HepG2 (cell line): ENCODE data around the gene THSD4. TPM values are rescaled to one million over a fixed set of nuclear protein-coding genes. Genes with fewer than 3 reads are reported as not detected.

Experiments
- ATAC-seq: fragments of 200-7000 bp; cut with Tn5 transposase; 3 replicates; pipeline ENCODE4 v1.9.1; 2020; ENCODE audit warnings: mild to moderate bottlenecking, moderate library complexity
- BruUV-seq: library from RNA; stranded (reverse); fragments of 400-500 nt; replicated peaks from 2 replicates; lab custom pipeline; 2021; lab: Mats Ljungman, UMichigan
- CTCF ChIA-PET: fragments of 300-600 bp; formaldehyde crosslinking; extraction: SDS; loops from one replicate; lab custom pipeline; 2021; ENCODE audit warnings: low total read pairs, inconsistent platforms, low intra/inter-chr PET ratio; lab: Yijun Ruan, JAX
- POLR2A ChIA-PET: fragments of 350-600 bp; sonication (Branson Sonifier 250); formaldehyde crosslinking; loops from one replicate; lab custom pipeline; 2020; ENCODE audit warnings: antibody characterized with exemption, inconsistent platforms; lab: Yijun Ruan, JAX
- DNase-seq: peaks from one replicate; pipeline ENCODE4 v3.0.0-alpha.2; 2015; ENCODE audit warnings: low spot score
- FAIRE-seq: peaks from 3 replicates; lab custom pipeline; 2011; peaks lifted over from hg19 to GRCh38; lab: Jason Lieb, UNC
- H2AFZ ChIP-seq: one replicate; pipeline ENCODE4 v1.6.1; 2011; ENCODE audit warnings: low read length, inconsistent platforms
- H3K27ac ChIP-seq: fragments of 300-600 bp; 3 replicates; pipeline ENCODE4 v1.8.0; 2011; ENCODE audit warnings: mixed run types, mild to moderate bottlenecking, mixed read lengths, low read length, inconsistent platforms; ENCODE audit not compliant: insufficient read depth; ENCODE audit errors: extremely low read length
- H3K27me3 ChIP-seq, 2 experiments: fragments of 200-600 bp in 1 of 2; 2 replicates in 1 of 2; 3 replicates in 1 of 2; pipeline versions ENCODE4 v1.6.0 to v1.8.0; 2011; ENCODE audit warnings: low read length in 2 of 2, mild to moderate bottlenecking in 2 of 2, moderate library complexity in 2 of 2, inconsistent platforms in 1 of 2; ENCODE audit not compliant: insufficient read depth in 2 of 2, control insufficient read depth in 1 of 2
- H3K36me3 ChIP-seq, 2 experiments: fragments of 200-600 bp in 1 of 2; replicated peaks in 1 of 2; 2 replicates in 1 of 2; 3 replicates in 1 of 2; pipeline versions ENCODE4 v1.5.1 to v1.8.0; 2011; ENCODE audit warnings: low read length in 2 of 2, inconsistent platforms in 1 of 2; ENCODE audit not compliant: insufficient read depth in 2 of 2, control insufficient read depth in 1 of 2
- H3K4me1 ChIP-seq: 2 replicates; pipeline ENCODE4 v1.5.1; 2012; ENCODE audit warnings: low read length, inconsistent platforms; ENCODE audit not compliant: insufficient read depth
- H3K4me2 ChIP-seq: 2 replicates; pipeline ENCODE4 v1.6.0; 2011; ENCODE audit warnings: low read depth, low read length, inconsistent platforms
- H3K4me3 ChIP-seq, 3 experiments: fragments of 200-600 bp in 1 of 3; sonication (generic), shearing (Covaris generic) in 1 of 3; replicated peaks in 1 of 3; 2 replicates each; pipeline ENCODE4 v1.5.1; 2011 to 2016; ENCODE audit warnings: low read length in 3 of 3, inconsistent platforms in 2 of 3, low read depth in 2 of 3, mild to moderate bottlenecking in 2 of 3, control low read depth in 1 of 3, mixed read lengths in 1 of 3; ENCODE audit not compliant: insufficient read depth in 1 of 3
- H3K79me2 ChIP-seq: one replicate; pipeline ENCODE4 v1.6.1; 2011; ENCODE audit warnings: low read length, inconsistent platforms; ENCODE audit not compliant: insufficient read depth
- H3K9ac ChIP-seq: 2 replicates; pipeline ENCODE4 v1.6.0; 2011; ENCODE audit warnings: mild to moderate bottlenecking, low read depth, low read length, inconsistent platforms; ENCODE audit not compliant: insufficient read depth
- H3K9me3 ChIP-seq: 2 replicates; pipeline ENCODE4 v1.5.1; 2012; ENCODE audit warnings: mild to moderate bottlenecking, low read length
- H4K20me1 ChIP-seq: 2 replicates; pipeline ENCODE4 v1.6.0; 2011; ENCODE audit warnings: inconsistent platforms, mild to moderate bottlenecking, low read length, moderate library complexity; ENCODE audit not compliant: insufficient read depth
- CHD4 ChIP-seq: fragments of 200-600 bp; sonication (generic); IDR thresholded peaks from 2 replicates; pipeline ENCODE4 v1.7.0; 2017; ENCODE audit warnings: mild to moderate bottlenecking, low read length, borderline replicate concordance
- DDIT3 ChIP-seq: sonication (generic); formaldehyde crosslinking; IDR thresholded peaks from 2 replicates; pipeline ENCODE4 v1.4.0; 2020; ENCODE audit warnings: mild to moderate bottlenecking, missing genetic modification reagents
- MEIS2 ChIP-seq: sonication (generic); formaldehyde crosslinking; IDR thresholded peaks from 2 replicates; pipeline ENCODE4 v1.9.0; 2021; ENCODE audit warnings: mild to moderate bottlenecking, missing genetic modification reagents
- PHF20 ChIP-seq: sonication (generic); formaldehyde crosslinking; IDR thresholded peaks from 2 replicates; pipeline ENCODE4 v1.5.0; 2020; ENCODE audit warnings: mild to moderate bottlenecking, missing genetic modification reagents
- STAT6 ChIP-seq: sonication (generic); formaldehyde crosslinking; IDR thresholded peaks from 2 replicates; pipeline ENCODE4 v1.4.0; 2020; ENCODE audit warnings: missing genetic modification reagents, mild to moderate bottlenecking, borderline replicate concordance
- TCF7 ChIP-seq: sonication (generic); IDR thresholded peaks from 2 replicates; pipeline ENCODE4 v1.6.1; 2016; ENCODE audit warnings: antibody characterized with exemption, low read depth
- ZNF205 ChIP-seq: IDR thresholded peaks from 2 replicates; pipeline ENCODE4 v1.6.1; 2018; ENCODE audit warnings: missing biosample characterization, missing genetic modification reagents
- WGBS: methylation state at CpG from one replicate; pipeline ENCODE4 v1.1.6; 2017; ENCODE audit warnings: low lambda C conversion rate; 5-methylcytosine and 5-hydroxymethylcytosine counted together
- in situ Hi-C: cut with HindIII; loops from 2 replicates; pipeline ENCODE4 v1.10.0; 2017; ENCODE audit warnings: low pct_unique_long_range_greater_than_20kb; ENCODE audit not compliant: extremely low pct_ligation_motif_present
- intact Hi-C: fragments of 100-400 bp; cut with micrococcal nuclease; formaldehyde crosslinking; loops from one replicate; pipeline ENCODE4 v1.10.0; 2022; ENCODE audit not compliant: unreplicated experiment
- polyA plus RNA-seq, 8 experiments: library from polyadenylated mRNA; depleted of rRNA in 3 of 8; stranded (reverse) in 7 of 8; unstranded in 1 of 8; fragments of >200 nt; fragmentation: Illumina TruSeq in 4 of 8; extraction: Trizol in 4 of 8; gene quantifications; 2 replicates each; pipeline versions ENCODE4 v1.2.1 to v1.2.3, GENCODE V29; 2011 to 2016; ENCODE audit warnings: low read depth in 4 of 8, missing spikeins in 1 of 8, mixed read lengths in 1 of 8; ENCODE audit not compliant: insufficient read depth in 1 of 8
- total RNA-seq, 5 experiments: library from RNA; depleted of rRNA; stranded (reverse); fragments of >200 nt; fragmentation: Illumina TruSeq; extraction: Trizol; gene quantifications; 2 replicates each; pipeline ENCODE4 v1.2.3, GENCODE V29; 2016; ENCODE audit warnings: low read depth in 1 of 5
- TF ChIP-seq, protein P1 (sequence below): sonication (generic); formaldehyde crosslinking; IDR thresholded peaks from 2 replicates; pipeline ENCODE4 v1.5.0; 2020; ENCODE audit warnings: mild to moderate bottlenecking, missing genetic modification reagents

The THSD4 gene
- total and polyA plus RNA-seq, 2 of the 13 experiments (the other 11 are each of a cell fraction or from before 2014, with no cell fraction given), result 0.07 to 0.21 TPM

GRCh38 chr15:71484080-71484479 is 368.8 kb downstream of the THSD4 start:
- Histone ChIP-seq H3K36me3 (no peaks in the 10 kb centered on the region), H3K9ac (no peak overlapping the region), H3K4me1 (no peaks in the 10 kb centered on the region), H3K79me2 (no peaks in the 10 kb centered on the region), H3K4me3 (no peak overlapping the region), H3K27ac (no peak overlapping the region), H3K4me2 (no peak overlapping the region), H2AFZ (no peak overlapping the region), H3K9me3 (no peaks in the 10 kb centered on the region), H3K27me3 (no peaks in the 10 kb centered on the region), H4K20me1 (no peaks in the 10 kb centered on the region)
- no peak for ATAC-seq
- no peak for TF ChIP-seq STAT6 (CRISPR knock-in tag)
- TF ChIP-seq DDIT3 (CRISPR knock-in tag), result no peak
- TF ChIP-seq, protein P1, sequence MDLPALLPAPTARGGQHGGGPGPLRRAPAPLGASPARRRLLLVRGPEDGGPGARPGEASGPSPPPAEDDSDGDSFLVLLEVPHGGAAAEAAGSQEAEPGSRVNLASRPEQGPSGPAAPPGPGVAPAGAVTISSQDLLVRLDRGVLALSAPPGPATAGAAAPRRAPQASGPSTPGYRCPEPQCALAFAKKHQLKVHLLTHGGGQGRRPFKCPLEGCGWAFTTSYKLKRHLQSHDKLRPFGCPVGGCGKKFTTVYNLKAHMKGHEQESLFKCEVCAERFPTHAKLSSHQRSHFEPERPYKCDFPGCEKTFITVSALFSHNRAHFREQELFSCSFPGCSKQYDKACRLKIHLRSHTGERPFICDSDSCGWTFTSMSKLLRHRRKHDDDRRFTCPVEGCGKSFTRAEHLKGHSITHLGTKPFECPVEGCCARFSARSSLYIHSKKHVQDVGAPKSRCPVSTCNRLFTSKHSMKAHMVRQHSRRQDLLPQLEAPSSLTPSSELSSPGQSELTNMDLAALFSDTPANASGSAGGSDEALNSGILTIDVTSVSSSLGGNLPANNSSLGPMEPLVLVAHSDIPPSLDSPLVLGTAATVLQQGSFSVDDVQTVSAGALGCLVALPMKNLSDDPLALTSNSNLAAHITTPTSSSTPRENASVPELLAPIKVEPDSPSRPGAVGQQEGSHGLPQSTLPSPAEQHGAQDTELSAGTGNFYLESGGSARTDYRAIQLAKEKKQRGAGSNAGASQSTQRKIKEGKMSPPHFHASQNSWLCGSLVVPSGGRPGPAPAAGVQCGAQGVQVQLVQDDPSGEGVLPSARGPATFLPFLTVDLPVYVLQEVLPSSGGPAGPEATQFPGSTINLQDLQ (CRISPR knock-in tag), result no peak
- no peak for TF ChIP-seq CHD4
- TF ChIP-seq MEIS2, result no peak
- TF ChIP-seq TCF7, result no peak
- TF ChIP-seq ZNF205 (CRISPR knock-in tag), result no peak
- no peak for TF ChIP-seq PHF20 (CRISPR knock-in tag)
- 42% methylated on average over 4 of the region's 4 CpGs for WGBS
- CTCF ChIA-PET, result no interaction called here
- in situ Hi-C loops, result no loop called here
- POLR2A ChIA-PET, result no interaction called here
- BruUV-seq, result no TSS peak
- no peak for DNase-seq
- FAIRE-seq, result no peak
- intact Hi-C loops, result no loop called here
